ENCODE data around the gene NTM.

GRCh38 chr11:132200353-132200936 lies 830.0 kb downstream of the NTM start:
- TF ChIP-seq CTCF (IDR thresholded peaks at IDR 0.05; ENCODE audit: low read length) = no peak
- TF ChIP-seq EZH2 (IDR thresholded peaks at IDR 0.05; ENCODE audit: borderline replicate concordance, low read length) = no peak

Measured in OCI-LY1 (cell line).